Measurements from ENCODE around the gene TRAF4. TPM values are rescaled to one million over a fixed set of nuclear protein-coding genes. Genes with fewer than 3 reads are reported as not detected.
A peak's percentile ranks its signal among the peaks of the same experiment; 100 is the strongest.

The TRAF4 gene
- total RNA-seq, 1 experiment from 2014 or later = 268 TPM

DNA sequence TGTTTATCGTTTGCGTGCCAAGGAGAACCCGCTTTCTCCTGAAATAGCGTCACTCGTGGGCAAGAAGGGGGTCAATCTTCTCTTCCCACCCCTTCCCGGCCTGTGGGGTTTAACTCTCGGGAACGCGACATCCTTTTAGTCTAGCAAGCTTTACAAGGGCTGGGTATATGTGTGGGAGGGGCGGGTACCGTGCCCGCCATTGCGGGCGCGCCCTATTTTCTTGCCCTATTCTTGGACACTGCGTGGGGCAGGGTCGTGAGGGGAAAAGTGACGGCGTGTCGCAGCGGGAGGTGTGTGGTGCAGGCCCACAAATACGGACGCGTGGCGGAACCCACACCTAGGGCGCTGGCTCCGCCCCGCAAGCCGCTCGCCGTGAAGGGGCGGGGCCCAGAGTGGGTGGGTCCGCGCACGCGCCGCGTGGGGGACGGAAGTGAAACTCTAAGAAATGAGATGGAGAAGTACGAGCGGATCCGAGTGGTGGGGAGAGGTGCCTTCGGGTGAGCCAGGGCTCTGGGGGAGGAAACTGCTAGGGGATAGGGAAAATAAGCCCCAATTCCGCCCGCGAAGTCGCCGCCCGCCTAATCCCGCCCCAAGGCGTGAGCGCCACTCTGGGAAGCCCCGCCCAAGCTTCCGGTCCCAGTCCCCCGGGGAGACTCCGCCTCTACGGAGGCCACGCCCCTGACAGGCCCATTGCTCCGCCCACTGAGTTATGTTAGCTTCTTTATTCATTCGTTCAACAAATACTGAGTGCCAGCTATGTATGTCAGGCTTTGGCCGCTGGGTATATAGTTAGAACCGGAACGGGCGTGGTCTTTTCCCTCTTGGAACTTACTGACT, 15.2 kb upstream of the TRAF4 start, which contains the start of gene NEK8 (continued):
- TF ChIP-seq, protein P1, sequence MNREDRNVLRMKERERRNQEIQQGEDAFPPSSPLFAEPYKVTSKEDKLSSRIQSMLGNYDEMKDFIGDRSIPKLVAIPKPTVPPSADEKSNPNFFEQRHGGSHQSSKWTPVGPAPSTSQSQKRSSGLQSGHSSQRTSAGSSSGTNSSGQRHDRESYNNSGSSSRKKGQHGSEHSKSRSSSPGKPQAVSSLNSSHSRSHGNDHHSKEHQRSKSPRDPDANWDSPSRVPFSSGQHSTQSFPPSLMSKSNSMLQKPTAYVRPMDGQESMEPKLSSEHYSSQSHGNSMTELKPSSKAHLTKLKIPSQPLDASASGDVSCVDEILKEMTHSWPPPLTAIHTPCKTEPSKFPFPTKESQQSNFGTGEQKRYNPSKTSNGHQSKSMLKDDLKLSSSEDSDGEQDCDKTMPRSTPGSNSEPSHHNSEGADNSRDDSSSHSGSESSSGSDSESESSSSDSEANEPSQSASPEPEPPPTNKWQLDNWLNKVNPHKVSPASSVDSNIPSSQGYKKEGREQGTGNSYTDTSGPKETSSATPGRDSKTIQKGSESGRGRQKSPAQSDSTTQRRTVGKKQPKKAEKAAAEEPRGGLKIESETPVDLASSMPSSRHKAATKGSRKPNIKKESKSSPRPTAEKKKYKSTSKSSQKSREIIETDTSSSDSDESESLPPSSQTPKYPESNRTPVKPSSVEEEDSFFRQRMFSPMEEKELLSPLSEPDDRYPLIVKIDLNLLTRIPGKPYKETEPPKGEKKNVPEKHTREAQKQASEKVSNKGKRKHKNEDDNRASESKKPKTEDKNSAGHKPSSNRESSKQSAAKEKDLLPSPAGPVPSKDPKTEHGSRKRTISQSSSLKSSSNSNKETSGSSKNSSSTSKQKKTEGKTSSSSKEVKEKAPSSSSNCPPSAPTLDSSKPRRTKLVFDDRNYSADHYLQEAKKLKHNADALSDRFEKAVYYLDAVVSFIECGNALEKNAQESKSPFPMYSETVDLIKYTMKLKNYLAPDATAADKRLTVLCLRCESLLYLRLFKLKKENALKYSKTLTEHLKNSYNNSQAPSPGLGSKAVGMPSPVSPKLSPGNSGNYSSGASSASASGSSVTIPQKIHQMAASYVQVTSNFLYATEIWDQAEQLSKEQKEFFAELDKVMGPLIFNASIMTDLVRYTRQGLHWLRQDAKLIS (CRISPR knock-in tag; IDR thresholded peaks at IDR 0.05; ENCODE audit: borderline replicate concordance) = no peak
- TF ChIP-seq TEAD4 (CRISPR knock-in tag; IDR thresholded peaks at IDR 0.05) (no peak), SMAD3 (CRISPR knock-in tag; IDR thresholded peaks at IDR 0.05; ENCODE audit: borderline replicate concordance) (peak; percentile 75; the same call in 1 of the 2 replicates), GABPB1 (CRISPR knock-in tag; IDR thresholded peaks at IDR 0.05) (peak; percentile 35; the same call in 1 of the 2 replicates), ZNF232 (CRISPR knock-in tag; IDR thresholded peaks at IDR 0.05) (no peak), RELA (CRISPR knock-in tag; IDR thresholded peaks at IDR 0.05; ENCODE audit: borderline replicate concordance) (peak; percentile 67; the same call in 1 of the 2 replicates), NFE2L1 (CRISPR knock-in tag; IDR thresholded peaks at IDR 0.05) (no peak), ZNF423 (CRISPR knock-in tag; IDR thresholded peaks at IDR 0.05) (no peak), ETV6 (CRISPR knock-in tag; IDR thresholded peaks at IDR 0.05) (no peak; the same call in 1 of the 2 replicates), KAT7 (CRISPR knock-in tag; IDR thresholded peaks at IDR 0.05; ENCODE audit: borderline replicate concordance) (no peak), CBFB (CRISPR knock-in tag; IDR thresholded peaks at IDR 0.05; ENCODE audit: low read depth) (no peak), CREM (CRISPR knock-in tag; IDR thresholded peaks at IDR 0.05) (no peak)
- TF ChIP-seq, protein P2, sequence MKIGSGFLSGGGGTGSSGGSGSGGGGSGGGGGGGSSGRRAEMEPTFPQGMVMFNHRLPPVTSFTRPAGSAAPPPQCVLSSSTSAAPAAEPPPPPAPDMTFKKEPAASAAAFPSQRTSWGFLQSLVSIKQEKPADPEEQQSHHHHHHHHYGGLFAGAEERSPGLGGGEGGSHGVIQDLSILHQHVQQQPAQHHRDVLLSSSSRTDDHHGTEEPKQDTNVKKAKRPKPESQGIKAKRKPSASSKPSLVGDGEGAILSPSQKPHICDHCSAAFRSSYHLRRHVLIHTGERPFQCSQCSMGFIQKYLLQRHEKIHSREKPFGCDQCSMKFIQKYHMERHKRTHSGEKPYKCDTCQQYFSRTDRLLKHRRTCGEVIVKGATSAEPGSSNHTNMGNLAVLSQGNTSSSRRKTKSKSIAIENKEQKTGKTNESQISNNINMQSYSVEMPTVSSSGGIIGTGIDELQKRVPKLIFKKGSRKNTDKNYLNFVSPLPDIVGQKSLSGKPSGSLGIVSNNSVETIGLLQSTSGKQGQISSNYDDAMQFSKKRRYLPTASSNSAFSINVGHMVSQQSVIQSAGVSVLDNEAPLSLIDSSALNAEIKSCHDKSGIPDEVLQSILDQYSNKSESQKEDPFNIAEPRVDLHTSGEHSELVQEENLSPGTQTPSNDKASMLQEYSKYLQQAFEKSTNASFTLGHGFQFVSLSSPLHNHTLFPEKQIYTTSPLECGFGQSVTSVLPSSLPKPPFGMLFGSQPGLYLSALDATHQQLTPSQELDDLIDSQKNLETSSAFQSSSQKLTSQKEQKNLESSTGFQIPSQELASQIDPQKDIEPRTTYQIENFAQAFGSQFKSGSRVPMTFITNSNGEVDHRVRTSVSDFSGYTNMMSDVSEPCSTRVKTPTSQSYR (CRISPR knock-in tag; IDR thresholded peaks at IDR 0.05) = no peak; the same call in 1 of the 2 replicates
- TF ChIP-seq, protein P3, sequence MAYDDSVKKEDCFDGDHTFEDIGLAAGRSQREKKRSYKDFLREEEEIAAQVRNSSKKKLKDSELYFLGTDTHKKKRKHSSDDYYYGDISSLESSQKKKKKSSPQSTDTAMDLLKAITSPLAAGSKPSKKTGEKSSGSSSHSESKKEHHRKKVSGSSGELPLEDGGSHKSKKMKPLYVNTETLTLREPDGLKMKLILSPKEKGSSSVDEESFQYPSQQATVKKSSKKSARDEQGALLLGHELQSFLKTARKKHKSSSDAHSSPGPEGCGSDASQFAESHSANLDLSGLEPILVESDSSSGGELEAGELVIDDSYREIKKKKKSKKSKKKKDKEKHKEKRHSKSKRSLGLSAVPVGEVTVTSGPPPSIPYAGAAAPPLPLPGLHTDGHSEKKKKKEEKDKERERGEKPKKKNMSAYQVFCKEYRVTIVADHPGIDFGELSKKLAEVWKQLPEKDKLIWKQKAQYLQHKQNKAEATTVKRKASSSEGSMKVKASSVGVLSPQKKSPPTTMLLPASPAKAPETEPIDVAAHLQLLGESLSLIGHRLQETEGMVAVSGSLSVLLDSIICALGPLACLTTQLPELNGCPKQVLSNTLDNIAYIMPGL (CRISPR knock-in tag; IDR thresholded peaks at IDR 0.05) = 0 out of 2 replicates have a peak, but pooled peaks have one; percentile 52
- TF ChIP-seq, protein P4, sequence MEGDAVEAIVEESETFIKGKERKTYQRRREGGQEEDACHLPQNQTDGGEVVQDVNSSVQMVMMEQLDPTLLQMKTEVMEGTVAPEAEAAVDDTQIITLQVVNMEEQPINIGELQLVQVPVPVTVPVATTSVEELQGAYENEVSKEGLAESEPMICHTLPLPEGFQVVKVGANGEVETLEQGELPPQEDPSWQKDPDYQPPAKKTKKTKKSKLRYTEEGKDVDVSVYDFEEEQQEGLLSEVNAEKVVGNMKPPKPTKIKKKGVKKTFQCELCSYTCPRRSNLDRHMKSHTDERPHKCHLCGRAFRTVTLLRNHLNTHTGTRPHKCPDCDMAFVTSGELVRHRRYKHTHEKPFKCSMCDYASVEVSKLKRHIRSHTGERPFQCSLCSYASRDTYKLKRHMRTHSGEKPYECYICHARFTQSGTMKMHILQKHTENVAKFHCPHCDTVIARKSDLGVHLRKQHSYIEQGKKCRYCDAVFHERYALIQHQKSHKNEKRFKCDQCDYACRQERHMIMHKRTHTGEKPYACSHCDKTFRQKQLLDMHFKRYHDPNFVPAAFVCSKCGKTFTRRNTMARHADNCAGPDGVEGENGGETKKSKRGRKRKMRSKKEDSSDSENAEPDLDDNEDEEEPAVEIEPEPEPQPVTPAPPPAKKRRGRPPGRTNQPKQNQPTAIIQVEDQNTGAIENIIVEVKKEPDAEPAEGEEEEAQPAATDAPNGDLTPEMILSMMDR (IDR thresholded peaks at IDR 0.05) = no peak
- TF ChIP-seq, protein P5, sequence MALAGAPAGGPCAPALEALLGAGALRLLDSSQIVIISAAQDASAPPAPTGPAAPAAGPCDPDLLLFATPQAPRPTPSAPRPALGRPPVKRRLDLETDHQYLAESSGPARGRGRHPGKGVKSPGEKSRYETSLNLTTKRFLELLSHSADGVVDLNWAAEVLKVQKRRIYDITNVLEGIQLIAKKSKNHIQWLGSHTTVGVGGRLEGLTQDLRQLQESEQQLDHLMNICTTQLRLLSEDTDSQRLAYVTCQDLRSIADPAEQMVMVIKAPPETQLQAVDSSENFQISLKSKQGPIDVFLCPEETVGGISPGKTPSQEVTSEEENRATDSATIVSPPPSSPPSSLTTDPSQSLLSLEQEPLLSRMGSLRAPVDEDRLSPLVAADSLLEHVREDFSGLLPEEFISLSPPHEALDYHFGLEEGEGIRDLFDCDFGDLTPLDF (CRISPR knock-in tag; IDR thresholded peaks at IDR 0.05) = 0 out of 2 replicates have a peak, but pooled peaks have one; percentile 16
- TF ChIP-seq, protein P6, sequence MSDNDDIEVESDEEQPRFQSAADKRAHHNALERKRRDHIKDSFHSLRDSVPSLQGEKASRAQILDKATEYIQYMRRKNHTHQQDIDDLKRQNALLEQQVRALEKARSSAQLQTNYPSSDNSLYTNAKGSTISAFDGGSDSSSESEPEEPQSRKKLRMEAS (CRISPR knock-in tag; IDR thresholded peaks at IDR 0.05) = no peak

Measured in WTC11 (cell line).